Raji (cell line): Measurements from ENCODE around the gene CENPQ.

Source experiments
- POLR2A ChIP-seq: IDR thresholded peaks from 2 replicates; pipeline ENCODE4 v1.6.1; 2011; ENCODE audit warnings: low read depth, low read length, control low read depth; ENCODE audit not compliant: insufficient read depth

The CENPQ gene

DNA sequence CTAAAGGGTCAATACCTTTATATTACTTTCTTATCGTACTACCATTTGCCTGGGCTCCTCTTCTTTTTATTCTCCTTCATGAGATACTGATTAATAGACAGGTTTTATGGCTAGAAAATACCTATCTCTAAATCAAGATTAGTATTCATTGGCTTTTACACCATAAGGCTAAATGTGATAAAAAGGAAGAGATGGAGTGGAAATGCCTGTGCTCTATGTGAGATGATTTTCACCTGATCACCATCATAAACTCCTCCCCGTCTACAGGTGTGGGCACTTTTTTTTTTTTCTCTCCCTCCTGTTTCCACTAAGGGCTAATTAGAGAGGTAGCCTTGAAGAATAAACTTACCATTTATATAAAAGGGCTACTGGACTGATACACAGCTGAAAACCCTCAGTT is 36.5 kb downstream of the CENPQ start, which contains the start of gene GLYATL3:
Gene GLYATL3, plus strand, starts transcription at position 301 of the 400 bp plus-strand sequence. CDS start 12,068 bp downstream, outside the sequence.
- TF ChIP-seq POLR2A = no peak

DNA sequence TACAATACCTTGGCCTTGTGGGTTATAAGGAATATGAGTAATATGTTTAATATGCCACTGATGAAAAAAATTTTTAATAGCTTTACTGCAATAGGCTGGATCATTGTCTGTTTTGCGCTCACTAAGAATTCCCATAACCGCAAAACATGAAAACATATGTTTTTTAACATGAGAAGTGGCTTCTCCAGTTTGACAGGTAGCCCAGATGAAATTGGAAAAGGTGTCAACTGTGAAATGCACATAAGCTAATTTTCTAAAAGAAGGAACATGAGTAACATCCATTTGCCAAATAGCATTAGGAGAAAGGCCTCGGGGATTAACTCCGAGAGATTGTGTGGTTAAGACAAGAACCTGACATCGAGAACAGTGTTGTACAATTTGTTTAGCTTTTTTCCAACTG is 41.5 kb downstream of the CENPQ start:
- no peak for TF ChIP-seq POLR2A

DNA sequence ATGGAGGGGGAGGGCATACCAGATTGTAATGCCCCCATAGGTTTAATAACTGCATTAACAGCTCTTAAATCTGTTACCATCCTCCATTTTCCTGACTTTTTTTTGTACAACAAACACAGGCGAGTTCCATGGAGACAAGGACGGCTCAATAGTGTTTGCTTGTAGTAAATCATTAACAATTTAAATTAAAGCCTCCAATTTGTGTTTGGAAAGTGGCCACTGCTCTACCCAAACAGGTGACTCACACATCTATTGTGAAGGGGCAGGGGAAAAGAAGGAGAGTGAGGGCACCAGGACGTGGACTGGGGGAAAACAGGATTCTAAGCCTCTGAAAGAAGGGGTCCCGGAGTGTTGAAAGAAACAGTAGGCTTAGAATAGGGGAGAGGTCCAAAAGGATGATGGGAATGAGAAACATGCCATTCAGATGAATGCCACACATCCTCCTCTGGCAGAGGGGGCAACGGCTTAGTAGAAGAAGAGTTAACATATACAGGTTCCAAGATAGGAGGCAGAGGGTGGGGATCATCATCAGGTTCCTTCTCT is 43.5 kb downstream of the CENPQ start:
- no peak for TF ChIP-seq POLR2A

DNA sequence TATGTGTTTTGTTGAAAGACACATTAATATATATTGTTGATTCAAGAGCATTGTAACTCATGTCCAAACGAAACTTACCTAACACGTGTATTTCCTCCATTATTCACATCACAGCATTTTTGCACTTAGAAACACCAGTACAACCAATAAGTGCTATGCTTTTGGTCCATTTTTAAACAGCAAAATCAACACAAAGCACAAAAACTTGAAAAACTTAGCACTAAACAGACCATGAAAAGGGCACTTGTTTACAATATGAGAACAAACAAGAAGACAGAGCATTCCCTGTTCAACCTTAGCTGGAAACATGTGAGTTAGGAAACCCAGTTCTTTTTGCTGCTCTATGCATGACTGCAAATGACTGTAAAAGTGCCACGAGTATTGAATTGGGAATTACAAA is 46.2 kb downstream of the CENPQ start:
- TF ChIP-seq POLR2A = no peak

DNA sequence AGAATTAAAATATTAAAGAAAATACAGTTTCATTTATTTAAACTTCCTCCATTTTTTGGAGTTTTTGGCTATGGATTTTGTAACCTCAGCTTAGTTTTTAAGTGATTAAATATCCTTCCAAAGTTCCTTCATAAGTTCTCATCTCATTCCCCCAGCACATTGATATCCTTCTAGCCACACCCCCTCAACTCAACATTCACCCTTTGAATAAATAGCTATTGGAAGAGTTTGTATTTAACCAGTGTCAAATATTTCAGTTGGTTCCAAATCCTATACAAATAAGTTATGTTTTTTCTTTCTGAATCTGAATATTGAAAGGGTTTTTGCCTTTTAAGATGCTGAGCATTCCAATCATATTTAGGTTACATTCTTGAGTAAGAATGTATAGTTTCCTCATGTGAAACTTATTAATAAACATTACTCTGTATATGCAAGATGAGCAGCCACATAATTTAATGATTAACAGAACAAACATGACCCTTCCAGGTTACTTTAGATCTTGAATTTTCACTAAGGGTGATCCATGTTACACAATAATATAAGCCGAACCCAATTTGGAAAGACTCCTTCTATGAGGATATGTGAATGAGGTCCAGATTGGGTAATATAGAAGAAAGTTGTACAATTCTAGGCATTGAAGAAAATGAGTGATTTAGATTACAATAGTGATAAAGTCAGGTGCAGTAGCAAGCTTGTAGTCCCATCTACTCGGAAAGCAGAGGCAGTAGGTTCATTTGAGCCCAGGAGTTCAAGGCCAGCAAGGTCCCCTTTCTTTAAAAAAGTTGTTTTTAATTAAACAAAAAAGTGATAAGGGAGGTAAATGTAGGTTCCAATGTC is 50.2 kb downstream of the CENPQ start:
- TF ChIP-seq POLR2A = no peak

DNA sequence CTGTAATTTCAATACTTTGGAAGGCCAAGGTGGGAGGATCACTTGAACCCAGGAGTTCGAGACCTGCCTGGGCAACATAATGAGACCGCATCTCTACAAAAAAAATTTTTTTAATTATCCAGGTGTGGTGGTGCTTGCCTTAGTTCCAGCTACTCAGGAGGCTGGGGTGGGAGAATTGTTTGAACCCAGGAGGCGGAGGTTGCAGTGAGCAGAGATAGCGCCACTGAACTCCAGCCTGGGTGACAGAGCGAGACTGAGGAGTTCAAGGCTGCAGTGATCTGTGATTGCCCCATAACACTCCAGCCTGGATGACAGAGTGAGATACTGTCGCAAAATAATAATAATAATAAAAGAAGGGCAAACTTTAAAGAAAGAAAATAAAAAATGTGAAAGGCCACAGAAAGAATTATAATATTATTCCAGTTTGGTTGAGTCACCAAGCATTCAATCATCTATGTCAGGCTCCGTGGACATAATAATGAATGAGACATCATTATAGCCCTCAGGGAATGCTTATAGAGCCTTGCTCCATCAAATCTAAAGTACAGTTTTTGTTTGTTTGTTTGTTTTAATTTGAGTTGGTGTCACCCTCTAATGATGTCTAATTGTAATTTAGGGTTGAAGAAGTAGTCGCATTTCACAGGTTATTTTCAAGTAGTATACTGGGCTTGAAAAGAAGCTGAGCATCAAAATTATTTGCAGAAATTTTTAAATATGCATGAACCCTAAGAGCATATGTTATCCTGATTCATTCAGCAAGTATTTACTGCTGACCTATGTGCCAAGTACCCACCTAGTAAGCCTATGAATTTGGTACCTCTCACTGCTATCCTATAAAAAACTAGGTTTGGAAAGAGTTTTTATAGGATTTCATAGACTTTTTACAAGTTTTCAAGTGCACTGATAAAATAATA is 51.7 kb downstream of the CENPQ start:
- no peak for TF ChIP-seq POLR2A

DNA sequence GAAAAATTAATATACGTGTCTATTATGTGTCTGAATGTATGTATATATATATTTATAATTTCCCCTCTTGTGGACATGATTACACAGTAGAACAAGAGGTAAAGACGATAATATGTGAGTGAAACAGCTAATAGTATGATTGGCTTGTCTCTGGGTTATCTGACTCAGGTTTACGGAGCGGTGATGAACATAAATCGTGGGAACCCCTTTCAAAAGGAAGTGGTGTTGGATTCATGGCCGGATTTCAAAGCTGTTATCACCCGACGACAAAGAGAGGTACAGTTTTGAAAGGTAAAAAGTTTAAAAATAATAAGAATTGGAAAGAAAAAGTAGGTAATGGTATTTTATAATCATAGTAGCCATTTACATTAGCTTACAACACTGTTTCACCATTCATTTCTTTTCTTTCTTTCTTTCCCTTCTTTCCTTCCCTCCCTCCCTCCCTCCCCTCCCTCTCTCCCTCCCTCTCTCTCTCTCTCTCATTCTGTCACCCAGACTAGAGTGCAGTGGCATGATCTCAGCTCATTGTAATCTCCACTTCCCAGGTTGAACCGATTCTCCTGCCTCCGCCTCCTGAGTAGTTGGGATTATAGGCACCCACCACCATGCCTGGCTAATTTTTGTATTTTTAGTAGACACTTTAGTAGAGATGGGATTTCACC is 52.4 kb downstream of the CENPQ start:
- no peak for TF ChIP-seq POLR2A

DNA sequence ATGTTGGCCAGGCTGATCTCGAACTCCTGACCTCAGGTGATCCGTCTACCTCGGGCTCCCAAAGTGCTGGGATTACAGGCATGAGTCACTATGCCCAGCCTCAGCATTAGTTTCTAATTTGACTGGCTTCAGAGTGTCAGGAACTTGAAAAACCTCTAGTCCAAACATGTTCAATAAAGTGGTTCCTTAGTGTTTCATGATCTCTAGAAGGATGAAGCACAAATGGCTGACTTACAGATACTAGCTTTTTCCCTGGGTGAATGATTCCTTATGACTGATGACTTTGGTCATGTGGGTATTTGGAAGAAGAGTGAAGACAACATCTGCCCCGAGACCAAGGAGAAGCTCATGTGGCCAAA is 53.0 kb downstream of the CENPQ start:
- no peak for TF ChIP-seq POLR2A

DNA sequence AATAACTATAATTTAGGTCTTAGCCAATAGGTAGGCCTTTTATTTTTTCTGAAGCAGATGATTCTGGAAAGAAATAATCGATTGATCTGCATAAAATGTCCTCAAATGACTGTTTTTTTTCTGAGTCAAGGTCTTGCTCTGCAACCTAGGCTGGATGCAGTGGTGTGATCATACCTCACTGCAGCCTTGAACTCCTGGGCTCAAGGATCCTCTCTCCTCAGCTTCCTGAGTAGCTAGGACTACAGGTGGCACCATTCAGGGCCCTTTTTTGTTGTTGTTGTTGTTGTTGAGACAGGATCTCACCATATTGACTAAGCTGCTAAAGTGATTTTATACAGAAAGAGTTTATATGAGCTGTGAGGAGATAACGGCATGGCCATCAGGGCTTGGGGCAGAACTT is 54.7 kb downstream of the CENPQ start:
- TF ChIP-seq POLR2A = no peak

DNA sequence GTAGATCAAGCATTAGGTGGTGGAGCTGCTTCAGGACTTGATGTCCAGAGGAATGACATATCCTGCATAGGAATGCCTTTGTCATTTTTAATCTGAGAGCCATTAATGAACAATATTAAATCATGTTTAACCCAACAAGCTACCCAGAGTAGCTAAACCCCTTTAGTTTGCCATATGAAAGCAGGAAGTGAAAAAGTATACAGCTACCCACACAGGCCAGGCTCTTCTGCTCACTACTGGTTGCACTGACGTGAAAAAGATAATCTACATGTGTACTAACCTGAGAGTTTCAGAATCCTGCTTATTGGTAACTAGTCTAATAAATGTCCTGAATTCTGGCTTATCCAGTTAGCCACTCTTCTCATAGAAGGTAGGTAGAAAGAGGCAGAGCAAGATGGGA is 56.5 kb downstream of the CENPQ start:
- TF ChIP-seq POLR2A = no peak

DNA sequence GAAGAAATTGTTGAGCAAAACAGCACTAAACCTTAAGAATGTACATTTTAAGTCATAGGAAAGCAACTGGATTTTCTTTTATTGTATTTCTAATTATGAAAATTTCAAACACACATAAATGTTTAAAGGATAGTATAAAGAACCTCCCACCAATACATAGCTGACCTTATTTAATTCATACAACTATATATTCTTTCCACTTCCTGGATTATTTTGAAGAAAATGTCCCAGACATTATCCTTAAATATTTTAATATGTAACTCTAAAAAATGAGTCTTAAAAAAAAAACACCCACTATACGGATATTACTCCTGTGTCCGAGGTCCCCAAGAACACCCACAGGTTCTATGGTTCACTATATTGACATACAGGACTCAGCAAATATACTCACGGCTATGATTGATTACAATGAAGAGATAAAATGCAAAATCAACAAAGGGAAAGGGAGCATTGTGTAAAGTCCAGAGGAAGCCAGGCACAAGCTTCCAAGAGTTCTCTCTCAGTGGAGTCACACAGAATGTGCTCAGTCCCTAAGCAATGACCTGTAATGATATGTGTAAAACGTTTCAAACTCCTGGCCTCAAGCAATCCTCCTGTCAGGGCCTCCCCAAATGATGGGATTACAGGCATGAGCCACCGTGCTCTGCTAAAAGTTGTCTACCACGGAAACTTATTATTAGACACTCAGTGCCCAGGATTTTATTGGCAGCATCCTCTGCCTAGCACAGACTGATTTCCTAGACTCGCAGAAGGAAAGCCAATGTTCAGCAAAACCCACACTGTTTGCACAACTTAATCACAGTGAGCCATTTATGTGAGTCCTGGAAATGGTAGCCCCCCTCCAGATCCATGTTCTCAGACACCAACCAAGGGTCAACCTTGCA is 59.8 kb downstream of the CENPQ start:
- no peak for TF ChIP-seq POLR2A

DNA sequence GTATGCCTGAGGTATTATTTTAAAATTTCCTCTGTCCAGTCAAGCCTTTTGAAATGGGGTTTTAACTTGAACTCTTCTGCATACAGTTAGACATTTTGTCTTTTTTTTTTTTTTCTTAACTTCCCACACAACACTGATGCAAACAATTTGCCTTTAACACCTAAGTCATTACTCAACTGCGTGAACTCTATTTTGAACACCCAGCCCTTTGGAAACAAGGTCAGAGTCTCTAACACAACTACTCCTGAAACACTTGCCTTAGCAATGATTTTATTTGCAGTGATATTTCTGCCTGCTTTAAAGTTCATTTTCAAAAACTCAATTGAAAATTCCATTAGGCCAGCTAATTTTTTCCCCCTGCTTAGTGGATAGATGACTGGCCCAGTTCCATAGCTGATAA is 60.7 kb downstream of the CENPQ start:
- TF ChIP-seq POLR2A = no peak

DNA sequence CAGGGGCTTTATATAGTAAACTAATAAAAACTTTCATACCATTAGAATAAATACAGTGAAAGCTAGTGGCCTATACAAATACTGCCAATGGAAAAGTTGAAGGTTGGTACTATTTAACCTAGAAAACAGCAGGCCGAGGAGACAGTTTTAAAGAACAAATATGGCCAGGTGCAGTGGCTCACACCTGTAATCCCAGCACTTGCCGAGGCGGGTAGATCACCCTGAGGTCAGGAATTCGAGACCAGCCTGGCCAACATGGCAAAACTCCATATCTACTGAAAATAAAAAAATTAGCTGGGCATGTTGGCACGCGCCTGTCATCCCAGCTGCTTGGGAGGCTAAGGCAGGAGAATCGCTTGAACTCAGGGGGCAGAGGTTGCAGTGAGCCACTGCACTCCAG is 61.4 kb downstream of the CENPQ start:
- TF ChIP-seq POLR2A = no peak

DNA sequence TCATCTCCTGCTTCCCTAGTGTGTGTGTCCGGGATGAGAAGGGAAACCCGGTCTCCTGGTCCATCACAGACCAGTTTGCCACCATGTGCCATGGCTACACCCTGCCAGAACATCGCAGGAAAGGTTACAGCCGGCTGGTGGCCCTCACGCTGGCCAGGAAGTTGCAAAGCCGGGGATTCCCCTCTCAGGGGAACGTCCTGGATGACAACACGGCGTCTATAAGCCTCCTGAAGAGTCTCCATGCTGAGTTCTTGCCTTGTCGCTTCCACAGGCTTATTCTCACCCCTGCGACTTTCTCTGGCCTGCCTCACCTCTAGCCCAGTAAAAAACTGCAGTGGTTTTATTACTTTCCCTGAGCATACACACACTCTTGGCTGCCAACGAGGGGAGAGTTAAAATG is 63.4 kb downstream of the CENPQ start:
- TF ChIP-seq POLR2A = no peak

DNA sequence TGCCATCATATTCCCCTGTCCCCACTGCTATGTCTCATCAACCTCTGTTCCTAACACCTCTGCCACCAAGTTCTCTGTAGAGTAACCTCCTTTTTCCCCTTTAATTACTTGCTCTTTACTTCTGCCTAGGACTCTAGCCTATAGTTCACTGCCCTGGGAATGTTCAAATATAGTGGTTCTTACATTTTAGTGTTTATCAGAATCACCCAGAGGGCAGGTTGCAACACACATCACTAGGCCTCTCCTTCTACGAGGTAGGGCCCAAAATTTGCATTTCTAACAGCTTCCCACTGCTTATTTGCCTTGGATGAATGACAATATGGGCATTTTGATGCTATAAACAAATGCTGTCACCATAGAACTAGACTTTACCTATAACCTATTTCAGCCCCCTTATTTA is 64.2 kb downstream of the CENPQ start:
- no peak for TF ChIP-seq POLR2A

DNA sequence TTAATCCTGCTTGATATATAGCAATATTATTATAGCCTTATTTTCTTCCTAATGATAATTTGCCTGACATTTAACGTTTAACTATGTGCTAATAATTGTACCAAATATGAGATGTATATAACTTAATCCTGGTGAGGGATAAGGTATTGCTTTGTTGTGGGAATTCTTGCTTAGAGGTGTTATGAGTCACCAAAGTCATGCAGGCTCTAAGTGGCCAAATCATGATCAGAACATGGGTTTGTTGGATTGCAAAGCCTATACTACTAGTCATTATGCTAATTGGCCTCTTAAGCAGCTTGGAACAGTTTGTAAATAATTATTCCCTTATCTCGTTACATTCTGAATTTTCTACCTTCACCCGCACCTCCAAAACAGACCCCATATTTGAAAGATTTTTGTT is 65.4 kb downstream of the CENPQ start:
- TF ChIP-seq POLR2A = no peak
